HG02571 (cell line): ENCODE measurements around the gene LDLRAD3.

ENCODE experiments used
- ATAC-seq: cut with Tn5 transposase; IDR thresholded peaks from one replicate; pipeline ENCODE4 v1.9.1; 2021; ENCODE audit warnings: mild to moderate bottlenecking, moderate library complexity; ENCODE audit not compliant: unreplicated experiment

The LDLRAD3 gene

DNA sequence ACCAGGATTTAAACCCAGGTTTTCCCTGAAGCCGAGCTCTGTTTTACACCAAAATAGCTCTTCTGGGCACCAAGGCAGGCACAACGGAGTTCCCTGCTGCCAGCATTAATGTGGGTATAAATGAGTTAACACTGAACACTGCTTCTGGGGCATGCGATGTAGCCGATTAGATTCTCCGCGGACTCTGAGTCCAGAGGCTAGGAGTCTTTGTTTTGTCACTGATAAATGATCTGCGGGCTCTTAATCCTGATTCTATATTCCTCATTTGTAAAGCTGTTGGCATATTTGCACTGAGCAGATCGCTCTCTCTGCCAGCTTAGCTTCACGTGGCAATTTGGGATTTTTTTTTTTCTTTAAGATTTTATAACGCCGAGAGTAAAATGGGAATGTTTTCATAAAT, 16.8 kb upstream of the LDLRAD3 start:
- no peak for ATAC-seq

DNA sequence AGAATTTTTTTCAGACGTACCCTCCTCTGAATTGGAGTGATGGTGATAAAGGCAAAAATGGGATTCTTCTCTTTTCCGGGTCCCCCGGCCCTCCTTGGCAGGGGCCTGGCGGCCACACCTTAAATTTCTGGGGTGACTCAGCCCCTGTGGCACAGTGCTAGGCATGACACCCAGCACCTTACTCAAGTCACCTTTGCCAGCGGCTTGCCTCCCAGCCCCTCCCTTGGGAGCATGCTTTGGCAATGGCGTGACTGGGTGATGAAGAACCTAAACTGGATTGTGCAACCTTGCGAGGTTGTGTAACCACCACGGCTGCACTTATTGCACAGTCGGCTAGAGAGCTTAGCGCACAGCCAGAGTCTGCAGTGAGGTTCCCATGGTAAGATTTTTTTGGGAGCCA, 16.2 kb upstream of the LDLRAD3 start:
- ATAC-seq = no peak

DNA sequence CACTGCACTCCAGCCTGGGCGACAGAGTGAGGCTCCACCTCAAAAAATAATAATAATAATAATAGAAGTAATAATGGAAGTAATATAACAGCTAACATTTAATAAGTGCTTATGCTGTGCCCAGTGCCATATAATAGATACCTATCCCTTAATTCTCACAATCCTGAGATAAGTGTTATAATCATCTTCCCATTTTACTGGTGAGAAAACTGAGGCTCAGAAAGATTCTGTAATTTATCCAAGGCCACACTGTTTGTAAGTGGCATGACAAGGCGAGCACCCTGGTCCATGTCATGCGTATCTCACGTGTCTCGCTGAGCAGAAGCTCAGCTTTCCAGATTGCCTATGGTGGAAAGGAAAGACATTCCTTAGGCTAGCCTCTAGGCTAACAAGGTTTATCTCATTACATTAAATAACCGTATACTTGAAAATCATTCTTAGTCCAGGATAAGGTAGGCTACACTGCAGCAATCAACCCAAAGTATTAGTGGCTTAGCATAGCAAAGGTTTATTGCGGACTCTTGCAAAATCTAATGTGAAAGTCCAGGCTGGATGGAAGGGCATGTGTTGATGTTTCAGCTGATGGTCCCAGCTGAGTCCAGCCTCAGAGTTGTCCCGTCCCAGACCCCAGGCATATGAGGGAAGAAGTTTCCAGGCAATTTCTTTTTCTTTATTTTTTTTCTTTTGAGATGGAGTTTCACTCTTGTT, 15.0 kb upstream of the LDLRAD3 start:
- no peak for ATAC-seq

DNA sequence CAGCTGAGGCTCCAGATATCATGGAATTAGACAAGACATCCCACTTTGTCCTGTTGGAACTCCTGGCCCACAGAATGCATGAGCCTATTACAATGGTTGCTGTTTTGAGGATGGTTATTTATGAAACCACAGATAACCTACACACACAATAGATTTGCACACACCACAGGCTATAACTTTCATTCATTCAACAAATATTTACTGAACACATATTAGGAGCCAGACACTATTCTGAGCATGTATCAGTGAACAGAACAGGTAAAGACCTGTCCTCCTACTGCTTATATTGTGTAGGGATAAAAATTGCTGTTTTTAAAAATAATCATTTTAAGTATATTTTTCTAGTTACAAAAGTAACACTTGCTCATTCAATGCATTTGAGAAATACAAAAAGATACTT, 13.4 kb upstream of the LDLRAD3 start:
- ATAC-seq = no peak

DNA sequence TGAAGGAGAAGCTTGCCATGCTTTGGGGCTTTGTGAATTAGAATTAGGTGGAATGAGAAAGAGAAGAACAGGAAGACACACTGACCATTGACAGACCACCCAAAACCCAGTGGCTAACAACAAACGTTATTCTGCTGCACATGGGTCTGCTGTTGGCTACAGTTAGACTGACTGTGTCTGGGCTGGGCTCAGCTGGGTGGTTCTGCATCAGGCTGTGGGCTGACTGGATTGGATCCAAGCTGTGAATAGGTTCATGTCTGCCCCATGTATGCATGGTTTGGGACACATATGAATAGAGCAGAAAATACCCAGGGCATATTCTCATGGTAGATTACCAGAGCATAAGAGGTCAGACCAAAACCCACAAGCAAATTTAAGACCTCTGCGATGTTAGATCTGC, 11.7 kb upstream of the LDLRAD3 start:
- ATAC-seq = no peak

DNA sequence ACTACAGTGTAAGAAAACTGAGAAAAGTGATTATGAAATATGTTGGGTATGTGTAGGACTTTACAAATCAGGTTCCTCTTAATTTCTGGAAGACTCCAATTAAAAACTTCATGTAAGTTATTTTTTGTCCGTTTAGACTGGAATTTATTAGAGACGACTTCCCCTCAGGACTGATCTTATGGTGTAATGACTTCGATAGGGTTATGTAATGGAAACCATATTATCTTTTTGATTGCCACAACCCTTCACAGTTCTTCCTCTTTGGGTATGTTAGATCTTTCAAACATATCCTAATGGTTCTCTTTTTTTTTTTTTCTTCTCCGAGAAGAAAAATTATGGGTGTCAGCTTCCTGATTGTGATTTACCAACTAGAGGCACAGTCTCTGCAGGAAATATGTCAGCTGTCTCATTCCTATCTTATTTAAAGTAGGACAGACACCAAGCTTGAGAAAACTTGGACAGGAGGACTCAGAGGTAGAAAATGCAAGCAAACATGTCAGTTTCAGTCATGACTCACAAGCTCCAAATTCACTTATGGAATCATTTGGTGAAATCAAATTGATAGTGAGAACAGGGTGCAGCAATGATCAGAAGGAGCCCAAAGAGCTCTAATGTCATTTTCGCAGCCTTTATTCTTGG, 11.1 kb upstream of the LDLRAD3 start:
- ATAC-seq = no peak

DNA sequence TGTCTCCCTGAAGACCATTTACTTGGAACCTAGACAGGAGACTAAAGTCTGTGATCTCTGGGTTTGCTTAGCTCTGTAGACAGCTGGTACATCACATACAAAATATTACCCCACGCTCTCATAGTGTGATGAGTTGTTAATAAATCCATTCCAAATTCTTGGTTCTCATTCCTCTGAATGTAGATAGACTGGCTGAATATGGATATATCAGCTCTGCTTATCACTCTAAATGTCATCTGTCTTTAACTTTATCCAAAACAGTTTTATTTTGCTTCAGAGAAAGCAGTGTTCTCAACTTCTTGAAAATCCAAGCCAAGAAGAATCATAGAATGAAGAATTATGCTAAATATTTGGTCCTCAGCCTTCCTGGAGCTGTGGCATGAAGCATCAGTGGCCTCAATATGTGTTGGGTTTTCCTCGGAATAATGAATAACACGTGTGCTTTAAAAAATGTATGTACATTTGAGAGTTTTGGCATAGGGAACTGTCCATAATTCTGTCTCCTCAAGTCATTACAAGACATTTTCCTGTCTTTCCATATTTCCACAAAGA, 10.5 kb upstream of the LDLRAD3 start:
- ATAC-seq = no peak

DNA sequence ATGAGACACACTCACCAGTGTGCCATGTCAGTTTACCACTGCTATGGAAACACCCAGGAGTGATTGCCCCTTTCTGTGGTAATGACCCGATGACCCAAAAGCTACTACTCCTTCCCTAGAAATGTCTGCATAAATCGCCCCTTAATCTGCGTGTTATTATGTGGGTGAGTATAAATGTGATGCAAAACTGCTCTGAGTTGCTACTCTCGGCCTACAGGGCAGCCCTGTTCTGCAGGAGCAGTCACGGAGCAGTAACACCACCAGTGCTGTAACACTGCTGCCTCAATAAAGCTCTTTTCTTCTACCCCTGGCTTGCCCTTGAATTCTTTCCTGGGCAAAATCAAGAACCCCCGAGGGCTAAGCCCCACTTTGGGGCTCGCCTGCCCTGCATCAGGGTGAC, 9.6 kb upstream of the LDLRAD3 start:
- no peak for ATAC-seq

DNA sequence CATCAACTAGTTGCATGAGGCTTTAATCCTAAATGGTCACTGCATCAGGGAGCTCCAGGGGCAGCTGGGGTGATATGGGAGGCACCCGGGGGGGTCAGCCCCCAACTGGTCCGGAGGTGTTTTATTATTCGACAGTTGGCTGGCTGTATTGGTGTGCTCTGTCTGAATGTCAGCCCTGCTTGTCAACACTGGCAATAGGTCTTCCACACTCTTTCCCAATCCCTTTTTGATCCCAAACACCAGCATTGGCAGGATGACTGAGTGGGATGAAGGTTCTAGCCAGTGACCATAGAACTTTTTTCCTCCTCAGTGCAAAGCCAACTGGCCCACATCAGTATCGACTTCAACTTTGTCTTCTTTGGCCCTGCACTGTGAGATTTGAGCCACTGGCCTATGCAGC, 8.9 kb upstream of the LDLRAD3 start:
- ATAC-seq = no peak

DNA sequence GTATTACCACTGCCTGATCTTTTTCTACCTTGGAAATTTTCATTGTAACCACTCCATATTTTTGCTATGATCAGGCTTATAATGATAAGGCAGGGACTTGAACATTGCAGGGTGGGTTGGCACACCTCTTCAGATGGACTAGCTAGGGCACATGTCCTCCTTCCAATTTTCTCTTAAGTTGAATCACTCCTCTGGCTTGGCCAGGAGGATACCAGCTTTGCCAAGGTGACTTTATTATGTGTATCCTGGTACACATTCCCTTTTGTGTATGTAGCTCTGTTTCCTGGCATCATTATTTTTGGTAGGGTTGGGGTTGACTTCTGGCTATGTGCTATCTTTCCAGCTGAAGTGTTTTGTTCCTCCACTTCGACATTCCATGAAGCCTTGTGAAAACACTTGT, 8.5 kb upstream of the LDLRAD3 start:
- no peak for ATAC-seq

DNA sequence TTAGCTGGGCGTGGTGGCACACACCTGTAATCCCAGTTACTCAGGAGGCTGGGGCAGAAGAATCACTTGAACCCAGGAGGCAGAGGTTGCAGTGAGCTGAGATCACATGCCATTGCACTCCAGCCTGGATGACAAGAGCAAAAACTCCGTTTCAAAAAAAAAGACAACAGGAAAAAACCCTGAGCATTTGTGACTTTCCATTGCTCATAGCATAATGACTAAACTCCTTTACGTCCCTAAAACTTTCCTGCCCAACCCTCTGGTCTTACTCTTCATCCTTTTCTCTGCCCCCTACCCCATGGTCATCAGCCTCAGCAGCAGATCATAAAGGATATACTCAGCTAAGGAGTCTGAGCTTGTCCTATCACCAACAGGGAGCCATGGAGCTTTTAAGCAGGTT, 6.8 kb upstream of the LDLRAD3 start:
- ATAC-seq = no peak

DNA sequence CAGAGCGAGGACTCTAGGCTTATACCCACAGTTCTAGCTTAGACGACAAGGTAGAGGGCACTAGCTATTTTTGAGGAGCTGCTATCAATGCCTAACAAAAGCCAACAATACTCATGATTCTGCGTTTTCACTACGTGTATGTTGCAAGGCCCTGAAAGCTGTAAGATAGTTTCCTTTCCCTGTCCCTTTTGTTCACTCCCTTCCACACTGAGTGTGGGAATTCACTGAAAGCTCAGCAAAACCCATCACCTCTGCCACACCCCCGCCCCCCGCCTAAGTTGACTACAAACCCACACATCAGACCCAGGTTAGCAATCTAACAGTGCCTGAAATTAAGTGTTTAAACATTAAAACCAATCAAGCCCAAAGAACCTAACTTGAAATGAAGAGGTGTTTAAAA, 6.2 kb upstream of the LDLRAD3 start:
- no peak for ATAC-seq

DNA sequence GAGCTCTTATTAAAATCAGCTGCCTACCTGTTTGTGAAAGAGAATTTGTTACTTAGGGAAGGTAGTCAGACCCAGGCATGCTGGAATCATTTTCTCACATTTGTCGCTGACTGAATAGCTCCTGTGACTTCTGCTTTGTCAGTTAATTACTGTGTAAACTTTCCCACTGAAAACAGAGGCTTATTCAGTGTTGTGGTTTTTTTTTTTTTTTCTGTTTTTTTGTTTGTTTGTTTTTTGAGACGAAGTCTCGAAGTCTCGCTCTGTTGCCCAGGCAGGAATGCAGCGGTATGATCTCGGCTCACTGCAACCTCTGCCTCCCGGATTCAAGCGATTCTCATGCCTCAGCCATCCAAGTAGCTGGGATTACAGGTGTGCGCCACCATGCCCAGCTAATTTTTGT, 5.6 kb upstream of the LDLRAD3 start:
- no peak for ATAC-seq

DNA sequence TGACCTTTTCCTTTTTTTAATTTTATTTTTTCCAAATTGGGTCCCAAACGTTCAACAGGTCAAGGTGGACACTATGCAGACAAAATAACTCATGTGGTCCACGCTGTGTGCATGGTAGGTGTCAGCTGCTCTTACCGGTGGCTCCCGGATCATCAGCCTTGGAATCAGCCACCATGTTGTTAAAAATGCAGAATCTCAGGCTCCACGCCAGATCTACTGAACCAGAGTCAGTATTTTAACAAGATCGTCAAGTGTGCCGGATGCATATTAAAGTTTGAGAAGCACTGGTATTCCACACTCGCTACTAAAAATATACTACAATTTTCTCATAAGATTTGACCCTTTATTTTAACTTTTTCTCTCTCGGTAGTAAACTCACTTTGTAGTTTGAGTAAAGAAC, 553 bp upstream of the LDLRAD3 start:
- ATAC-seq = no peak

DNA sequence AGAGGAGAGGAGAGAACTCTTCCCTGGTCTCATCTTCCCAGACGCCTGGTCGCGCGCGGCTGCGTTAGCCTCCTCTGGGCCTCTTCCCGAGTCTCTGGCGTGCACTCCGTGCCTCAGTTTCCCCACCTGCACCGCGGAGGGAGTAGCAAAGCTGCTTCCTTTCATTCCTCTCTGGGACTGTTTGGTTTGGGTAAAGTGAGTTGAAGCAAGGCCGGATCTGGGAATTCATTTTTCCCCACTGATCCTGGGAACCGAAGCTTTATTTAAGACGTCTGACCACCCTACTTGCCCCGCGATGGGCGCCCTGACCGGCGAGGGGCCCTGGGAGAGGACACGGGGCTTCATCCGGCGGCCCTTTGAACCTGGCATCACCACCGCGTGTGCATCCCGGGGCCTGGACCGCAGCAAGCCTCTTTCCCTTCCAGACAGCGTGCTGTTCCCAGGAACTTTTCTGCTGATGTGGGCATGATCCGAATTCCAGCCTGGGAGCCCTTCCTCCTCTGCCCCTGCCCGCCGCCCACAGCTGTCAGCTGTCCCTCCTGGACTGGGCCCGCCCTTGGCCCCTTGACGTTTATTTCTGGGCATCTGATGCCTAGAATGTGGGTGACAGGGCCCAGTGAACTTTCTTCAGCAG, 758 bp downstream of the LDLRAD3 start:
- ATAC-seq = no peak

DNA sequence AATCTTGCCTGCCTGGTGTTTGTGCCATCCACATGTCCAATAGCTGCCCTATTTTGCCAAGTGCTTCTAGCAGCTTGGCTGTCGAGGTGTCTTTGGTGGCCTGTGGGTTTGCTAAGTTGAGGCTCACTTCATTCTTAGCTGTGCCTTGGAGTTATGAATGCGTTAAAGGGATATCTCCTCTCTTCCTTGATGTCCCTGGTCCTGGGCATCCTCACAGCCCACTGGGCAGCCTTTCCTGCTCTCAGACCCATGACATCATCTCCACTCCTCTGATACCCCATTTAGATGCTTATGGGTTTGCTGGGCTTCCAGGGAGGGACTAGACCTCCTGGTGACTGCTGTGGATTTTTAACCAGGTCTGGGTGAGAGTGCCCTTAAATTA, 1.3 kb downstream of the LDLRAD3 start:
- no peak for ATAC-seq

DNA sequence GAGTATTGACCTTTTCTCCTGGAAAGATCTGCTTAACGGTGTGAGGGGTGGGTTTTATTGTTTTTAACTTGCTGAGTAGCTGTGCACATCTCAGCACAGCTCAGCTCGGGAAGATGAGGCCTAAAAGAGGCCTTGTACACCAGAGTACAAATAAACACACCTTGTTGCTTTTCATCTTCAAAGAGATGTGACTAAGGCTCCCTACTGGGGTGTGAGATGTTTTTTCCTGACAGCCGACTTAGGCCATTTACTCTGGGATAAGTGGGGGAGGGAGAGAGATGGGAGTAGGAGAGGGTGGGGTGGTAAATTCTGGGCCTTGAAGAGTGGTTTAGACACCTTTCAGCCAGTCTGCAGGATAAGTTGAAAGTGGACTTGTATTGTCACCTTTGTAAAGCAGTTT, 2.9 kb downstream of the LDLRAD3 start:
- ATAC-seq = no peak

DNA sequence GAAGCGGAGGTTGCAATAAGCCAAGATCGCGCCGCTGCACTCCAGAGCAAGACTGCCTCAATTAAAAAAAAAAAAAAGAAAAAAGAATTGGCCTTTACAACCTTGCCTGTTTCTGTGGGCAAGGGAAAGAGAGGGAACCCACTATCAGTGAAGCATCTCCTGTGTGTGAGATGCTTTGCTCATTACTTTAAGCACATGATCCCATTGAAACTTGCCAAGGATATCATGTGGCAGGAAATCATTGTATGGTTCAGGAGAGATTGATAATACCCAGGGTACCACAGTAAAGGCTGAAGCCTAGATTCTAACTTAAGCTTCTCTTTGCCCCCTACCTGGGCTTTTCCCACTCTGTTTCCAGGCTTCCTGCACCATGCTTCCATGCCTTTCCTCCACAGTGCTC, 3.6 kb downstream of the LDLRAD3 start:
- ATAC-seq = no peak

DNA sequence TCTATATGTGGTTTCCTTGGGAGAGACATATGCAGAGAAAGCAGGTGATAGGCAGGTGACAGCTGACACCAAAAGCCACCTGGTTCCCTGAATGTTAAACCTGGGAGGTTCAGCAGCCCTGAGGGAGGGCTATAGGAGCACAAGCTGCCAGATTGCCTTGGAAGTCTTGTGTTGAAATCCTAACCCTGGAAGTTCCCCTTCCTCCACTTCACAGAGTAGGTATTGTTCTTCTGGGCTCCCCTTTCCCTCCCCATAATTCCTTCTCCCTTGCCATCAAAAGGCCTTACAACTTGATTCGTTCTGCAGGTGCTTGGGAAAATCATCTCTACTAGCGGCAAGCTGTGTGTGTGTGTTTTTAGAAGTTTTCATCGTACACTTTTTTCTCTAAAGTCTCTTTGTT, 5.4 kb downstream of the LDLRAD3 start:
- ATAC-seq = no peak

DNA sequence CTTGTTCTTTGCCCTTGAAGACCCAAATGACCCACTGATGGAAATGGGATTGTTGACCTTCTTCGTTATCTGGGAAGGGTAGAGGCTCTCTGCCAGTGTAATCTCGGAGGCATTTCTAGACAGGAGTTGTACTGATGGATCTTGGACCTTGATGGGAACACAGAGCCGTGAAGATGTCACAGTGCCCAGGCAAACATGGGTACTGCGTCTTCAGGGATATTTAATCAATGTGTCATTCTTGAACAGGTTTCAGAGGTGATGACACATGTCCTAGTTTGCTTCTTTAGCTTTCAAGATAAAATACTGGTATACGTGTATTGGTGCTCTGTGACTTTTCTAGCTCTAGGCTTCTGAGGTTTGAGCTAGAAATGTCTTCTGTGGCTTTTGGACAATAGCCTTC, 6.2 kb downstream of the LDLRAD3 start:
- ATAC-seq = no peak

DNA sequence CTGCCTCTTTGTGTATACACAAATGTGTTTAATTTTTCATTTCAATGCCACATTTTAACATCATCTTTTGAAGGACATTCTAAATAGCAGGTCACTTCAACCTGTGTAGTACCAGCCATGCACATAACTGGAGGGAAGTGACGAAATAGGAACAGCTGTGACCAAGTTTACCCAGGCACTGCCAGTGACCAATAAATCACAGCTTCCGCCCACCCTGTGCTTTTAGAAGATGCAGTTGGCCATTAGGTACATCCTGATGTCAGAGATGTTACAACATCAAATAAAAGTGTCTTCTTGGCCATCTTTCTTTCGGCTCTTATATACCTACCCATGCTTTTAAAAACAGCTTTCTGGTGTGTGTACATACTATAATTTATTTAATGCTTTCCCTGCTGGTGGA, 7.8 kb downstream of the LDLRAD3 start:
- no peak for ATAC-seq

DNA sequence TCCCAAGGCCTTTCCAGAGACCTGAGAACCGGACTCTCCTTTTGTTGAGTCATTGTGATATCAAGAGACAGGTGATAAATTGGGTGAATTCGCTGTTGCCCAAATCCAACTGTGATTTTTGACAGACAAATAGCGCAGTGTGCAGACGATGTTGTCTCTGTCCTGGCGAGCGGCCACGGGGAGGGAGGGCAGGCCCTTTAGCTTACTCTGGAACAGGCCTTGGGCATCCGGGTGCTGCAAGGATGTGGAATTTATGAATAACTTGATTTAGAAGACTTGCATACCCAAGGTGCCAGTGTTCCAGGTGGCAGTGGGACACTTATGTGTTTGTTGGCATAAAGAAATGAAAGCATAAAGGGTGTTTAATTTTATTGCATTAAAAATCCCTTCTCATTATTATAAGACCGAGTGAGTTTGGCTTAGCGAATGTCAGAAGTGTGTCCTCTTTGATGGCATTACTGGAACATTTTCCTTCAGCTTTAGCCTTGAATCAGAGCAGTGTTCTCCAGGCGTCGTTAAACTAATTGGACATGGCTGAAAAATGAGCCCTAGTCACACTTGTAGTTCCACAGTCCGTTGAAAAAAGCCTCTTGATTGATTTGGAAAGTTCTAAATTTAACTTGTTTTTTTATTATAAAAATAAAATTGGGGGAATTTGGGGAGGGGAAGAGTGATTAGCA, 9.4 kb downstream of the LDLRAD3 start:
- ATAC-seq = no peak
